CD4-positive, alpha-beta T cell treated with Interleukin-1 beta for 1 hour (primary cell): Measurements from ENCODE around the gene DISP3.
A peak's percentile ranks its signal among the peaks of the same experiment; 100 is the strongest.

Experiments used
- DNase-seq, 2 donors: peaks; one replicate each; pipeline ENCODE4 v3.0.0-alpha.2; 2020 to 2022

The DISP3 gene

GRCh38 chr1:11478571-11479374 is at the start of gene DISP3:
Gene DISP3 (plus strand): TSS chr1:11479155. CDS start chr1:11500993, 21,838 bp downstream.
- peak; percentile 59 to 66 for DNase-seq

GRCh38 chr1:11429226-11429625 is 49.7 kb upstream of the DISP3 start:
- no peak for DNase-seq

- DNase-seq, result no peak
Observed at GRCh38 chr1:11429935-11430334, 49.0 kb upstream of the DISP3 start.

- no peak for DNase-seq
Observed at GRCh38 chr1:11431941-11432507, 46.9 kb upstream of the DISP3 start.

- no peak for DNase-seq
Observed at GRCh38 chr1:11432526-11432925, 46.4 kb upstream of the DISP3 start.

GRCh38 chr1:11434501-11434900 is 44.5 kb upstream of the DISP3 start:
- DNase-seq, result no peak

GRCh38 chr1:11434926-11435325 is 44.0 kb upstream of the DISP3 start:
- no peak for DNase-seq

- no peak for DNase-seq
Observed at GRCh38 chr1:11438996-11439395, 40.0 kb upstream of the DISP3 start.

GRCh38 chr1:11441211-11441952 is 37.6 kb upstream of the DISP3 start:
- DNase-seq, result no peak

GRCh38 chr1:11443043-11443442 is 35.9 kb upstream of the DISP3 start:
- DNase-seq, result no peak

- DNase-seq, result no peak
Observed at GRCh38 chr1:11443961-11444658, 34.8 kb upstream of the DISP3 start.

- no peak for DNase-seq
Observed at GRCh38 chr1:11444907-11445306, 34.0 kb upstream of the DISP3 start.

- DNase-seq, result no peak
Observed at GRCh38 chr1:11447903-11448302, 31.1 kb upstream of the DISP3 start.

- no peak for DNase-seq
Observed at GRCh38 chr1:11448373-11449099, 30.4 kb upstream of the DISP3 start.

GRCh38 chr1:11449100-11449403 is 29.9 kb upstream of the DISP3 start:
- DNase-seq, result no peak

- no peak for DNase-seq
Observed at GRCh38 chr1:11450310-11450709, 28.6 kb upstream of the DISP3 start.

GRCh38 chr1:11453742-11454491 is 25.0 kb upstream of the DISP3 start:
- DNase-seq, result no peak

GRCh38 chr1:11455967-11456570 is 22.9 kb upstream of the DISP3 start:
- no peak for DNase-seq

- DNase-seq, result no peak
Observed at GRCh38 chr1:11456965-11457364, 22.0 kb upstream of the DISP3 start.

GRCh38 chr1:11458811-11459275 is 20.1 kb upstream of the DISP3 start:
- no peak for DNase-seq

GRCh38 chr1:11461531-11462137 is 17.3 kb upstream of the DISP3 start:
- DNase-seq, result no peak
